Upper lobe of right lung (tissue), 1 donor: Measurements from ENCODE around the gene ZNF638. TPM values are rescaled to one million over a fixed set of nuclear protein-coding genes. Genes with fewer than 3 reads are reported as not detected.

Experiments used
- ATAC-seq: fragments of 200-7000 bp; cut with Tn5 transposase; one replicate; pipeline ENCODE4 v1.9.1; 2020; ENCODE audit warnings: mild to moderate bottlenecking, moderate library complexity
- DNase-seq: peaks from one replicate; pipeline ENCODE4 v3.0.0-alpha.2; 2020
- H3K27ac ChIP-seq: fragments of 200-600 bp; one replicate; pipeline ENCODE4 v1.8.0; 2022
- H3K27me3 ChIP-seq: fragments of 200-600 bp; one replicate; pipeline ENCODE4 v1.8.0; 2022; ENCODE audit warnings: mild to moderate bottlenecking
- H3K36me3 ChIP-seq: fragments of 200-600 bp; one replicate; pipeline ENCODE4 v1.8.0; 2022
- H3K4me1 ChIP-seq: fragments of 200-600 bp; one replicate; pipeline ENCODE4 v1.8.0; 2022
- H3K4me3 ChIP-seq: fragments of 200-600 bp; one replicate; pipeline ENCODE4 v1.8.0; 2022; ENCODE audit warnings: mild to moderate bottlenecking
- H3K9me3 ChIP-seq: fragments of 200-600 bp; one replicate; pipeline ENCODE4 v1.8.0; 2022
- intact Hi-C: fragments of 100-400 bp; cut with DNase I; formaldehyde crosslinking; loops from one replicate; pipeline ENCODE4 v1.11.0; 2022
- total RNA-seq: library from RNA; stranded (reverse); fragmentation: NEBNext Ultra II Directional; extraction: Animal tissue kit (Norgen Biotek cat#: 25700); gene quantifications from one replicate; pipeline ENCODE4 v1.2.1, GENCODE V29; 2021
- TF ChIP-seq, protein P1 (sequence below): fragments of 200-600 bp; IDR thresholded peaks from one replicate; pipeline ENCODE4 v1.8.0; 2022; ENCODE audit warnings: antibody characterized with exemption
- donor health status: DM: no; HTN: yes; CAD: no; lungs with severe emphysema.

ZNF638 gene
- total RNA-seq, 1 donor from 2014 or later: 114 TPM

DNA sequence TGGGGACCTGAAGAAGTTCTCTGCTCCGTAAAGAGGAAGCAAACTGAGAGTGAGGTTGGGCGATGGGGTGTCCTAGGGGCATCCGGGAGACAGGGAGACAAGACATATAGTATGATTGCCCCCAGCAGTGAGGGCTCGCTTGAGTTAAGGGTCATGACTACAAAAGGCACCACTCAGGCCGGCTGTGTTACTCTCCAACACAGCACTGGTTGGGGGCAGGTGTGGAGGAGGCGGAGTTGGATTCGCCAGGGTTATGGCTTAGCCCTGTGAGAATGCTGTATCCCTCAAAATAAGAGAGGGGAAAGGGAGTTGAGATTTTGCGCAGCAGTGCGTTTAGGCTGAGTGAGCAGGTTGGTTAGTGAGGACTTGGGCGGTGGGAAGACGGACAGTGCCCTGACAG is 133.8 kb downstream of the ZNF638 start:
- Histone ChIP-seq H3K36me3 (no peaks in the 10 kb centered on the region), H3K4me3 (no peak overlapping the region), H3K27me3 (peaks cover 45% of the 10 kb centered on the region), H3K9me3 (no peaks in the 10 kb centered on the region), H3K27ac (no peak overlapping the region), H3K4me1 (peaks cover 7% of the 10 kb centered on the region)
- ATAC-seq: no peak
- TF ChIP-seq, protein P1, sequence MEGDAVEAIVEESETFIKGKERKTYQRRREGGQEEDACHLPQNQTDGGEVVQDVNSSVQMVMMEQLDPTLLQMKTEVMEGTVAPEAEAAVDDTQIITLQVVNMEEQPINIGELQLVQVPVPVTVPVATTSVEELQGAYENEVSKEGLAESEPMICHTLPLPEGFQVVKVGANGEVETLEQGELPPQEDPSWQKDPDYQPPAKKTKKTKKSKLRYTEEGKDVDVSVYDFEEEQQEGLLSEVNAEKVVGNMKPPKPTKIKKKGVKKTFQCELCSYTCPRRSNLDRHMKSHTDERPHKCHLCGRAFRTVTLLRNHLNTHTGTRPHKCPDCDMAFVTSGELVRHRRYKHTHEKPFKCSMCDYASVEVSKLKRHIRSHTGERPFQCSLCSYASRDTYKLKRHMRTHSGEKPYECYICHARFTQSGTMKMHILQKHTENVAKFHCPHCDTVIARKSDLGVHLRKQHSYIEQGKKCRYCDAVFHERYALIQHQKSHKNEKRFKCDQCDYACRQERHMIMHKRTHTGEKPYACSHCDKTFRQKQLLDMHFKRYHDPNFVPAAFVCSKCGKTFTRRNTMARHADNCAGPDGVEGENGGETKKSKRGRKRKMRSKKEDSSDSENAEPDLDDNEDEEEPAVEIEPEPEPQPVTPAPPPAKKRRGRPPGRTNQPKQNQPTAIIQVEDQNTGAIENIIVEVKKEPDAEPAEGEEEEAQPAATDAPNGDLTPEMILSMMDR: no peak
- peak; percentile 26 for DNase-seq
- intact Hi-C loops: no loop called here

DNA sequence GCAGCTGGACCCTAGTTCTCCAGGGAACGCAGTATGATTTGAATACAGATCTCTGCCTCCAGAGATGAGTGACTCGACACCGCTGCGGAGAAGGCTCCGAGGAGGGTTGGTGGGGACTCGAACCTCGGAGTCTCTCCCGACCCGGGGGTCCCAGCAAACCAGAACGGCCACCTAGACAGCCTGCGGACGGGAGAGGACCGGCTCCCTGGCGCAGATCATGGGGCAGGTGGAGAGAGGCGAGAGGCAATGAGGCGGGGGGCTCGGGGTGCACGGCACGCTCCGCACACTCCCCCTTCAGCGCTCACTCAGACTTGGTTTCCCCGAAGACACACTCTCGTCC is 134.3 kb downstream of the ZNF638 start:
- intact Hi-C loops: no loop called here

DNA sequence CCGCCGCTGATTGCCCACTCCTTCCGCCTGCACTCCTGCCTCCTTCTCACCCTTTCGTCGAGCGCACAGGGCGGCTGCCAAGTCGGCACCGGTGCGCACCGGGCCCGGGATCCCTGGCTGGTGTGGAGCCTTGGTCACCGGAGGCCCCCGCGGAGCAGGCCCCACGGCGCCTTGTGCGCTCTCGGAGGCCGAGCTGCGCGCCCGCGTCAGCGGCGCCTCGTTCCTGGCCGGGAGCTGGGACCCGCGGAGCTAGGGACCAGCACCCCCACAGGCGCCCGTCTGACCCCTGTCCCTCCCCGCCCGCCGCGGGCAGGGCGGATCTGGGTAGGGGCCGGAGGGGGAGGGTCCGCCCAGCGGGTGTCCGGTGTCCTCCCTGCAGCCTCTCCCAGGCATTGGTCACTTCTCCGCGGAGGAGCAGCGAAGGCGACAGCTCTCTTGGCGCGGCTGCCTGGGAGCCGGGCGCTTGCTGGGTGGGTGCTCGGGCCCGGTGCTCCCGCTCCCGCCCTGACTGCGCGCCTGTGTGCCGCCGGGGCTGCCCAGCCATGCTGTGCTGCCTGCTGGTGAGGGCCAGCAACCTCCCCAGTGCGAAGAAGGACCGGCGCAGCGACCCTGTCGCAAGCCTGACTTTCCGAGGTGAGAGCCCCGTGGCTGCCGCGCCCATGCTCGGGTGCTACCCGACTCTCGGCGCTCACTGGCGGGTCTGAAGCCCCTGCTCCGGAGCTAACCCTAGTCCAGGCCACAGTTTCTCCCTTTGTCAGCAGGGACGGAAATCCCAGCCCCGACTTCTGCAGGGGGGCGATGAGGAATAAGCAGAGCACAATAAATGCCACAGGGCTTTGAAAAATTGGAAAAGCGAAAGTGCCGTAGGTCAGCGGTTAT is 135.0 kb downstream of the ZNF638 start:
- peak; percentile 76 for ATAC-seq
- Histone ChIP-seq H3K27me3 (peaks cover 45% of the 10 kb centered on the region), H3K4me1 (peaks cover 7% of the 10 kb centered on the region), H3K9me3 (no peaks in the 10 kb centered on the region), H3K36me3 (no peaks in the 10 kb centered on the region), H3K4me3 (peak overlapping the region; percentile 68), H3K27ac (peak overlapping the region; percentile 58)
- intact Hi-C loops: no loop called here
- TF ChIP-seq, protein P1: no peak
- peak; percentile 71 for DNase-seq

More for the DNA sequence above, 134.3 kb downstream of the ZNF638 start:
- Histone ChIP-seq H3K4me1 (peaks cover 7% of the 10 kb centered on the region), H3K9me3 (no peaks in the 10 kb centered on the region), H3K27me3 (peaks cover 45% of the 10 kb centered on the region), H3K27ac (peak overlapping the region; percentile 58), H3K4me3 (peak overlapping the region; percentile 68), H3K36me3 (no peaks in the 10 kb centered on the region)
- DNase-seq (no peak), ATAC-seq (no peak)
- TF ChIP-seq, protein P1: no peak

DNA sequence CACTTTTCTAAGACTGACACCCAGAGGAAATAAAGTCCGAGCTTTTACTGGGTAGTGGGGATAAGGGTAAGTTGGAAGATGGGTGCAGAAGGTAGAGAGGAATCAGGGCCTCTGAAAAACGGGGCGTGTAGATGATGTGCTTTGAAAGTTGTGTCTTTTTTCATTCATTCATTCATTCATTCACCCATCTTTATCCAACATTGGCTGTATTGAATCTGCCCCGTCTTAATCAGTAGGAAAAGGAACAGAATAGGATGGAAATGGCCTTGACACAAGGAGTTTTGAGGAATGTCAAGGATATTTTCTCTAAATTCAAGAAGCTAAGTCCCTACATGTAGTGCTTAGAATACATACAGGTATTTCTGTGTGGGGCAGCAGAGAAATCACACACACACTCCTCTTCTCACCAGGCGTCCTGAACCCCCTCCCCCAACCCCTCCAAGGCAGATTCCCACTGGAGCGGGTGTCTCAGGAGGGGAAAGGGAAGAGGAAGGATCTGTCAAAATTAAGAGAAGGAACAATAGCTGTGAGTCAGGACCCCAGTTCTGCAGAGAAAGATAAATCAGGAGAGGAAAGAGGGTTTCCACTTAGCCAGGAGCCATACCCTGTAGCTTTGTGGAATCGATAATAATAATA is 135.7 kb downstream of the ZNF638 start:
- peak; percentile 6 for DNase-seq
- H3K4me1 ChIP-seq: peaks cover 7% of the 10 kb centered on the region
- ATAC-seq: no peak
- intact Hi-C loops: no loop called here
- H3K4me3 ChIP-seq: peak overlapping the region; percentile 68
- H3K36me3 ChIP-seq: no peaks in the 10 kb centered on the region
- peaks cover 45% of the 10 kb centered on the region for H3K27me3 ChIP-seq
- no peaks in the 10 kb centered on the region for H3K9me3 ChIP-seq
- TF ChIP-seq, protein P1: no peak
- no peak overlapping the region for H3K27ac ChIP-seq

DNA sequence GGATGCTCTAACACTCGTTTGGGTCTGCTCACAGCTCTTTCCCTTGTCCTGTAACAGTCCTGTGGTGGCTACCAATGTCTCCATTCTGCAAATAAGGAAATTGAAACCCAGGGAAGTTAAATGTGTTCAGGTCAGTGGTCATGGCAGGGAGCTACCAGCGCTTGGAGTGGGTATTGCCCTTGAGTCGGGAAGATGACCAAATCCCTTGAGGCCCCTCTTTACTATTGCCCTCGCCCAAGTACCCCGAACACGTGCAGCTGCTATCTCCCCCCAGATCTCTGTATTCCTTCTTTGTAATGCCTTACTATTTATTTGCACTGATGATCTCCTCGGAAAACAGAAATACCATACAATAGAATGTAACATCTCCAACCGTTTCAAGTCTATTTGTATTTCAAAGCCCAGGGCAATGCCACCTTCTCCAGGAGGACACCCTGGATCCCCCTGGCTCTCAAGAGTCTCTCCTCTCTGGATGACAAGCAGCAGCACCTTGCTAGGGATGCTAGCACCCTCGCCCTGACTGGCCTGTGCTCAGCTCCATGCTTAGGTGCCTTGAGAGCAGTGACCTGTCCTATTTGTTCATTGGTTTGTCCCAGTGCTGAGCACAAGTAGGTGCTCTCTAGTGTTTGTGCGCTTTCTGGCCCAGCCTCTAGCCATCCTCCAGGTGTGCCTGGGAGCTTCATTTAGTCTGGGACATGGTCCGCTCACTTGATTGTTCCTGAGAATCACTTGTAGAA is 136.9 kb downstream of the ZNF638 start:
- ATAC-seq (no peak), DNase-seq (peak; percentile 18)
- H3K4me1 ChIP-seq: peaks cover 7% of the 10 kb centered on the region
- intact Hi-C loops: no loop called here
- peak overlapping the region; percentile 68 for H3K4me3 ChIP-seq
- H3K9me3 ChIP-seq: no peaks in the 10 kb centered on the region
- H3K27ac ChIP-seq: no peak overlapping the region
- no peaks in the 10 kb centered on the region for H3K36me3 ChIP-seq
- H3K27me3 ChIP-seq: peaks cover 40% of the 10 kb centered on the region
- TF ChIP-seq, protein P1: no peak
